ELF-1 (cell line): ENCODE results near the gene TSPAN12.

Source experiments
- DNase-seq: peaks from one replicate; pipeline ENCODE4 v3.0.0-alpha.2; 2016; ENCODE audit warnings: low read depth, low spot score

TSPAN12 gene

GRCh38 chr7:120743128-120743527 lies 114.8 kb downstream of the TSPAN12 start:
- DNase-seq = no peak

GRCh38 chr7:120742372-120742771 lies 115.6 kb downstream of the TSPAN12 start:
- peak; percentile 26 for DNase-seq

- no peak for DNase-seq
These were observed 116.4 kb downstream of the TSPAN12 start for GRCh38 chr7:120741371-120742042.

GRCh38 chr7:120740348-120740747 lies 117.6 kb downstream of the TSPAN12 start:
- DNase-seq = no peak

- DNase-seq = no peak
These were observed 119.1 kb downstream of the TSPAN12 start for GRCh38 chr7:120738816-120739215.
